ENCODE measurements around the gene FNTB.
A peak's percentile ranks its signal among the peaks of the same experiment; 100 is the strongest.

The FNTB gene

DNA sequence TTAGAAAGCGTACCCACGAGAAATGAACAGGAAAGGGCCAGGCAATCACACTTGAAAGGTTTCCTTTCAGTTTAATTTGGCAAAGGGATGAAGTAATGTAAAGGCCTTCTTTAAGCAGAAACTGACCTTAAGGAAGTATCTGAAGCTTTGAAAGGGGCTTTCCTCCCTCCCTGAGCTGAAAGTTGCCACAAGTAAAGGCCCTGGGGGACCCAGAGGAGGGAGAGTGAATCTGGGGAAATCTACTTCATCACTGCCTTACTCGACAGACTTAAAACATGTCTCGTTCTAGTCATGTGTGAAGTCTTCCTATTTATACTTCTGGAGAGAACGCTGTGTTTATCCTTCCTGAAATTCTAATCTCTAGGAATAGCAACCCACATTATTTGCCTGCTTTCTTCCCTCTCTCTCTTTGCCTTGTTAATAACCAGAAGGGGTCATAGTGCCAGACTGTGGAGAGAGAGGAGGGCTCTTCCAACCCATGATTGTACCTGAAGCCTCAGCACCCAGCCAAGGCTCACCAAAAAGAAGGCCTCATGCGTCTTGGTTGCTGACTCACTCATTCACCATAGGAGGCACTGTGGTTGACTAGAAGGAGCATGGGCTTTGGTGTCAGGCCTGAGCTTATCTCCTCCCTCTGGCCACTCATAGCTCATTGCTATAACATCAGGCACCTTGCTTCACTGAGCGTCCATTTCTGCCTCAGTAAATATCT lies 33.9 kb upstream of the FNTB start:
- DNase-seq (ENCODE audit: low read depth) = no peak

DNA sequence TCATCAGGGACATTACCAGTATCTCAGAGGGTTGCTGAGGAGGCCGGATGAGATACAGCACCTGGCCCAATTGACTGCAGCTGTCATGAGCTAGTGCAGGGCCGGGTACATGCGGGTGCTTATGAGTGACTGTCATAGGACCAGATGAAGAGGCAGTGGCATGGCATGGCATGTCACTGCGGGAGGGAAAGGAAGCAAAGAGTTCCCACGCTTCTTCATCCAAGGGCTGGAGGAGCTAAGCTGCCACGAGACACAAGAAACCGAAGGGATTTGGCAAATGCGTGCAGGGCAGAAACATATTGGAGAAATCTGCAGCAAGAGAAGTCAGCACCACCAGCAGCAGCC lies 33.4 kb upstream of the FNTB start:
- no peak for DNase-seq (ENCODE audit: low read depth)

DNA sequence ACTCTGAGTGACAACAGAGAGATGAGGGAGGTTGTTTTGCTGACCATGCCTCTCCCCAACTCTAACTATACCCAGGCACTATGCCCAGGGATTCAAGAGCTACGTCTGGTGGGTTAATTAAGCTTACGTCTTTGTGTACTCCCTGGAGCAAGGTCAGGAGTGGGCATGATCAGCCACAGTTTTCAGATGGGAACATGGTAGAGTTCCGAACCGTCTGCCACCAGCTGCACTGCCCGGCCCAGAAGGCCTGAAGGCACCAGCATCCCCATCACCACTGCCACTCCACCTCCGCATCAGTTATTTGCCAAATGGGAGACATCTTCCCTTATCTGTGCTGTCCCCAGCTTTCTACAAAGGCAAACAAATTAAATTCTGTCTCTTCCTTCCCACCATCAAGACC lies 33.0 kb upstream of the FNTB start:
- no peak for DNase-seq (ENCODE audit: low read depth)

DNA sequence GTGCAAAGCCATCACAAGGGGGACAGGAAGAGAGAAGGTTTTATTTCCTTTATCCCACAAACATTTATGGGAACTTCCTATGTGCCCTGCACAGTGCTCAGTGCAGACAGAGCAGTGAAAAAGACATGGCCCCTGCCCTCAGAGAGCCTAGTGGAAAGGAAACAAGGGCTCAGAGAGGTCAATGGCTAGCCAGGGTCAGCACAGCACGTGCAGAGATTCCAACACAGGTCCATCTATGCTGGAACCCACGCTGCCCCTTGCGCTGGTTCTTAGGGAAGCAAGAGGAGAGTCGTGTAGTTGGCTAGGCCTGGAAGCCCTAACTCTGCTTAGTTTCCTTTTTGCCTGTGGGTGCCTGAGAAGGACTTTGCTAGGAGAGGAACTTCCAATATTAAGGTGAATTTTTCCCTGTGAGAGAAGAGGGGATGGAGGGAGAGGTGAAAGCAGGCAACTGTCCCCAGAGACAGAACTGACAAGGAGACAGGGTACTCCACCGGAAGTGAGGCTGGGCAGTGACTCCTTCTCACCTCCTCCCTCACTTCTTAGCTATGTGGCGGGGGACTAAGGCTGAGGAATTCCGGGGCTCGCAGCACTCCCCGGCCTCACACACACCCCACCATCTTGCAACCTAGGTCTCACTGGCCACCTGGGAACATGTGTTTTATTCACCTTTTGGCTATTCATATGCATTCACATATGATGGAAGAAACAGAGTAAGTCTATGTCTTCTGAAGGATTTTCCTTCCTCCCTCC lies 32.0 kb upstream of the FNTB start:
- no peak for DNase-seq (ENCODE audit: low read depth)

DNA sequence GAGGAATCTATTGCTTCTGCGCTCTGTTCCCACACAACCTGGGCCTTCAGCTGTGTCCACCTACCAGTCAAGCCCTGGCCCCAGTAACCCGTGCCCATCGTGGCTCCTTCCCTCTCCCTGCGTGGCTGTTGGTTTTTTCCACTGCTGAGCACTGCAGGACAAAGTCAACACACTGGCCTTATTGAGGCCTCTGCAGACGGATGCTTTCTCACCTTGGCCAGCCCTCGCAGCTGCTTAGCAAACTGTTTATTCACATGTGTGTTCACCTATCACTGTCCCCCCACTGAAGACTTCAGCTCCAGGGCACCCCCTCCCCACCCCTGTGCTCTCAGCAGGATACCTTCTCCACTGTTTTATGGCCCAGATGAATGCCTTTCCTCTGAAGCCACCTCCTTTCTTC lies 31.4 kb upstream of the FNTB start:
- no peak for DNase-seq (ENCODE audit: low read depth)

DNA sequence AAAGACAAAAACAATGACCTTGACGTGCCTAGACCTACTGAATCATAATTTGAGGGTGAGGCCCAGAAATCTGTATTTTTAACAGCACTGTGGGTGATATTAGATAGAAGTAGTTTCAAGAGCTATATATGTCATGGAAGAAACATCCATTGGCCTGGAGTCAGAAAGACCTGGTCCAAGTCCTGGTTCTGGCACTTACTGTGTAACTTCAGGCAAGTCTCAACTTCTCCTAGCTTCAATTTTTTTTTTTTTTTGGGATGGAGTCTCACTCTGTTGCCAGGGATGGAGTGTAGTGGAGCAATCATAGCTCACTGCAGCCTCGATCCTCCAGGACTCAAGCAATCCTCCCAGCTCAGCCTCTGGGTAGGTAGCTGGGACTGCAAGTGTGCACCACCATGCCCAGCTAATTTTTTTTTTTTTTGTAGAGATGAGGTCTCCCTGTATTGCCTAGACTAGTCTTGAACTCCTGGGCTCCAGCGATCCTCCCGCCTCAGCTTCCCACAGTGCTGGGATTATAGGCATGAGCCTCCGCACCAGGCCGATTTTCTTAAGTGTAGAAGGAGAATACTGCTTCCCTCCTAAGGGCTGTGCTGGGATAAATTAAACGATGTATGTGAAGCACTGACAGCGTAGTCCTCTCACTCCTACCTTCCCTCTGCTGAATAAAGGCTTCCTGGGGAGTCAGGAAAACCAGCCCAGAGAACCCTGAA lies 29.8 kb upstream of the FNTB start:
- DNase-seq (ENCODE audit: low read depth) = no peak

DNA sequence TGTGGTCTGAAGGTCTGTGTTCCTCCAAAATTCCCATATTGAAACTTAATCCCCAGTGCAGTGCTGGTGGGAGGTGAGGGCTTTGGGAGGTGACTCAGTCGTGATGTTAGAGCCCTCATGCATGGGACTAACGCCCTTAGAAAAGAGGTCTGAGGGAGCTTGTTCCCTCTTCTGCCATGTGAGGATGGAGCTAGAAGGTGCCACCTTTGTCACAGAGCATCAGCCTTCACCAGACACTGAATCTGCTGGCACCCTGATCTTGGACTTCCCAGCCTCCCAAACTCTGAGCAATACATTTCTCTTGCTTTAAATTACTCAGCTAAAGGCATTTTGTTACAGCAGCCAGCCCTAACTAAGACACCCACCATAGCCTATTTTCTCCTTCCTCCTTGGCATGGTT lies 28.5 kb upstream of the FNTB start:
- no peak for DNase-seq (ENCODE audit: low read depth)

DNA sequence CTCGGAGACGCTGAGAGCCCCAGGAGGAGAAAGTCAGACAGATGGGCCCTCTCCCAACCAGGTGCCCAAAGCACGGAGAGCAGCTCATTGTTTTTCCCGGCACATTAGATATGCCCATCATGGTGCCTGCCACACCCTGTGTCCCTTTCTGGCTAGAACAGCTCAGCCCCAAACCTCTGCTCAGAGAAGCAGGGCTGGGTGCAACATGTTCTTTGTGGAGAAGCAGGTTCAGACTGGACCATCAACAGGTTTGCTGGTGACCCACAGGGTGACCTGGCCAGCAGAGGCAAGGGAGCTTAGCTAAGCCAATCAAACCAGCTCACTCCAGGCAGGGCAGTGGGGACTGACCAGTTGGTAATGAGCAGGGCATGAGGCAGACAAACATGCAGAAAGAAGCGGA lies 28.0 kb upstream of the FNTB start:
- DNase-seq (ENCODE audit: low read depth) = no peak

DNA sequence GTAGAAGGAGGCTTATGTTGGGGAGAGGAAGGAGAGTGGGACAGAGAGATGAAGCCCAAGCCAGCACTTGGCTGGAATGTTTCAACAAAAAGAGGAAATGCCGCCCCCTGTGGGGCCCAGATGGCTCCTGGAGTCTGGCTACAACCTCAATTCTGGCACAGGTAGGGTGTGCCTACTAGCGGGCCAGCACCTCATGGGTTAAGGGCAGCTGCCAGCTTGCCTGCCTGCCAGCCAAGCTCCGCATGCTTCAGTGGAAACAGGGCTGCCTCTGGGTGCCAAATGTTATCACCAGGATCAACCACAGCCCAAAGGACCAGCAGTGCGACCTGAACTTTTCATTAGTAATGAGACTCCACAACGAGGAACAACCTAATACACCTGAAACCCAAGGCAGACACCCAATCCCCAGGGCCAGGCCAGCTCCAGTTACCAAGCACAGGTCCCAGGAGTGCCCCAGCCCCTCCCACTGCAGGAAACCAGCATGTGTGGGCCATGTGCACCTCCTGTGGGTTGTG lies 25.9 kb upstream of the FNTB start:
- no peak for DNase-seq (ENCODE audit: low read depth)

DNA sequence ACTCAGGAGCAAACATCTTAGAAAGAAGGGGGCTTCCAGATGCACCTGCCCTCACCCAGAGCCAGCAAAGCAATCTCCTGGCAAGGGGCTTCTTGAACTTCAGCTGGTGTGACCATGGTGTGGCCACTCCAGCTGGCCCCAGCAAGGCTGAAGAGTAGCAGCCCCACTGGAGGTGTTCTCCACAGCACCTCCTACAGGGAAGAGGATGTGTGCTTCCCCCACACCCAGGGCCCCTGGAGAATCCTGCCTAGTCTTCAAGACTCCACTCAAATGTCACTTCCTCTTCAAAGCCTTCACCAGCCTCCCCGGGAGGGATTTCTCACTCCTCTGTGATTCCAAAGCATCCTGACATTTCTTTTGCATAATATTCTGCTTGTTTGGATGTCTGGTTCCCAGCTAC lies 23.1 kb upstream of the FNTB start:
- no peak for DNase-seq (ENCODE audit: low read depth)

DNA sequence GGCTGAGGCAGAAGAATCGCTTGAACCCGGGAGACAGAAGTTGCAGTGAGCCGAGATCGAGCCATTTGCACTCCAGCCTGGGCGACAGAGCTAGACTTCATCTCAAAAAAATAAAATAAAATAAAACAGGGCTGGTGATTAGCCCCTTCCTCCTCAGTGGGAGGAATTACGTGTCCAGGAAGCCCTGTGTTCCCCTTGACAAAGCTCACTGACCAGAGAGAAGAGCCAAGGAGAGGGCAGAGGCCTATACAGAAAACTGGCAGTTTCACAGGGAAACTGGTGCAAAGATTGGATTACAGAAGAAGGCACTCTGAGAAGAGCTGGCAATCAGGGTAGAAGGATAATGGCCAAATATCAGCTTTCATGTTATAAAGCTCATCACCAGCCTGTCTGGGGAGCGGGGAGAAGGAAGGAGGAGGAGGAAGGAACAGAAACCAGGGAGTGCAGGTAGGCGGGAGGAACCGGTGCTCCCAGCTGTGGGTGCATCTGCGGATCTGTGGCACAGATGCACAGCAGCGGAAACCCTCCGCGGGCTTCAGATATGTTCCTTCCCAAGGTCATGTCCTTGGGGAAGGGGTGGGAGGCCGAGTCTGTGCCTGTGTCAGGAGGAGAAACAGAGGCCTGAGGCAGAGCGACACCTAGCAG lies 21.2 kb upstream of the FNTB start:
- DNase-seq (ENCODE audit: low read depth) = no peak

DNA sequence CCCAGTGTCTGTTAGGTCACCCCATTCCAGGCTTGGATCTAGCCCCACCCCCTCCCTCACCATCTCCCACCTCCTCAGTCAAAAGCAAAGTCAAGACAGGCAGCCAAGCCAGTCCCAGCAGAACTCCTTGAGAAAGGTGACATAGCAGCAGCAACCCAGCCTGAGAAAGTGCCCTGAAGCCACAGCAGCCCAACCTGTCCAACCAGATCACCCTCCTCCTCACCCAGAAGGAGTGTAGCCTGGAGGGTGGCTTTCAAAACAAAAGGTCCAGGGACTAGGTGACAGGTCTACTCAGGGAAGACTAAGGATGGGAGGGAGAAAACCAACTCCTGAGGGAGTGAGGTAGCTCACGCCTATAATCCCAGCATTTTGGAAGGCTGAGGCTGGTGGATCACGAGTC lies 19.7 kb upstream of the FNTB start:
- DNase-seq (ENCODE audit: low read depth) = no peak

DNA sequence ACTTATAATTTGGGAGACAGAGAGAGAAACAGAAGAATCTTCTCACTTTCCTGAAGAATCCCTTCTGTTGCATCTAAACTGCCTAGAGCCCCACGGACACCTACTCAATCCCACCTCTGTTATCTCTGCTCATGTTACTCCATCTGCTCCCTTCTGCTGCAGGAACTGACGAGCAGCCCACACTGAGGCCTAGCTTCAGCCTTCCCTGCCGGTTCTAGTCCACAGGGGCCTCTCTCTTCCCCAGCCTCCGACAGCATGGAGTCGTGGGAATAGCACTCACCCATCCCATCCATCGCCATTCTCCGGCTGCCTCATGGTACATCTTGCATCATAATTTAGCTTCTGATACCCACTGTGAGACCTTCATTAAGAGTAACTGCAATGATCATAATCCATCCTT lies 18.5 kb upstream of the FNTB start:
- no peak for DNase-seq (ENCODE audit: low read depth)

DNA sequence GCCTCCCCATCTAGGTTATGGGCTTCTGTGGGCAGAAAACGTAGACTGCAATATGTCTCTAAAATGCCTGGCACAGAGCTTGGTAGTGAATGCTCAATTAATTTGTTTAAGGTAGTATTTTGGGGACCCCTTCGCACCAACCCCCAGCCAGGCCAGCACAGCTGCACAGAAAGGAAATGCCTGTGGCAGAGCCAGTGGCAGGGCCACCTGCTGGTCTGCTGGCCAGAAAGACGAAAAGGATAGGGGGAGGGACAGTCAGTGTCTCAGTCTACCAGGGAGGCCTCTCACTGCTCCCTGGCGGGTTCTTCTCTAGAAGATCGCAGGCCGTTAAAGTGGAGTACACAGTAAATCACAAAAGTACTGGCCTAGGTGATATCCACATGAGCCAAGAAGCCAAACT lies 18.0 kb upstream of the FNTB start:
- DNase-seq (ENCODE audit: low read depth) = no peak

DNA sequence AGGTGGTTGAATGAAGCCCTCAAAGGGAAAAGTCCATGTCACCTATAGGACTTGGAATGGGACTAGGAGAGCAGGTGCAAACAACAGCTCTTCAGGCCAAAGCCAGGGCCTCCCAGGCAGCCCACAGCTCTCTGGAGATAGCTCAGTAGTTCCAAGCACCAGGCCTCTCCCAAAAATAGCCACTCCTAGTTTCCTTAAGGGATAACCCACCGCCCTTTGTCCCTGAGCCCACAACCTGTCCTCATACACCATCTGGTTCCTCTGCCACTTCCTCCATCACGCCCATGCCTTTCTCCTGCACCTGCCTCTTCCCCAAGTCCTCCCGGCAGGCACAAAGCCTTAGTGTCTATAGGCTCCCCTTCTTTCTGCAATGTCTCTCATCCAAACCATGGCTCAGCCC lies 16.7 kb upstream of the FNTB start:
- no peak for DNase-seq (ENCODE audit: low read depth)

DNA sequence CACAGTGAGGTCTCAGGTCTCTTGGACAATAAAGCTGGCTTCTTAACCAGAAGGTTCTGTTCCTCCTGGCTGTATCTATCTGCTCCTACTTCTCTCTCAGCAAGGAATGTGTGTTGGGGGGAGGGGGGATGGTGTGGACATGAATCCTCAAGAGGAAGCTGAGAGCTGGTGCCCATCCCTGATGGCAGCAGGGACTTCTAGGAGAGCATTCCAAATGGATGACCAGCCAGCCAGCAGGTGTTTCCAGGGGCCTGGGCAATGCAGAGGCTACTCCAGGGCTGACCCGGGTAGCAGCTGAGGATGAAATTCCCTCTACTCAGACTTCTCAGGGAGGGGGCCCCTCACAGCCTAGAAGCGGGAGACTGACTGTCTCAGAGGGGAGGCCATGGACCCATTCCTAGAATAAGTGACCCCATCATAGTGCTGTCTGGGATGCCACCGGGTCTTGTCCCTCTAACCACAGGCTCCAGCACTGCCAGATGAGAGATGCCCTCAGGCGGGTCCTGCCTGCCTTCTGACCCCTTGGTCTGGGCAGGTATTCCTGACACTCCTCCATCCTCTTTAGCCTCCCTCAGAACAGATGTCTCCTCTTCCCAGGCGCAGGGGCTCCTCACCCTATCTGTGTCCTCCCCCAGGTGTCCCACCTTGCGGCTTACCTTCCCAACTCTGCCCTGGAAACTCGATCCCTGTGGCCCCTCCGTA lies 15.8 kb upstream of the FNTB start:
- no peak for DNase-seq (ENCODE audit: low read depth)

DNA sequence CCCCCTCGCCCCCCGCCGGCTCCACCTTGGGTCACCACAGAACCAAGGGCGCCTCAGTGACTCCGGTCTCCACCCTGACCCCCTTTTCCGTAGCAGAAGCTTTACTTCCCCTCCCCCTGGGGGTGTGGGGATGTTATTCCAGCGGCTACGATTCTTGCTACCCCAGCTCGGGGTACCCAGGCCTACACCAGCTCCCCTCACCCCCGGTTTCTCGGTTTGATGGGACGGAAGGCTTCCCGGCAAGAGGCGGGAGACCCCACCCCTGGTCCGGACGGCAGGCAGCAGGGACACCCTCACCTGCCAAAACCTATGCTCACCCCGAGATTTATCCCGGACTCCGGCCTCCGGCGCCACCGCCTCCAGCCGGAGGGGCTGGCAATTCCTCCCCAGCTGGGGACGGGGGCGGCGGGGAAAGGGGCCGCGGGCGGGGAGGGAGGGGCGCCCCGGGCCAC lies 15.2 kb upstream of the FNTB start:
- DNase-seq (ENCODE audit: low read depth) = no peak

DNA sequence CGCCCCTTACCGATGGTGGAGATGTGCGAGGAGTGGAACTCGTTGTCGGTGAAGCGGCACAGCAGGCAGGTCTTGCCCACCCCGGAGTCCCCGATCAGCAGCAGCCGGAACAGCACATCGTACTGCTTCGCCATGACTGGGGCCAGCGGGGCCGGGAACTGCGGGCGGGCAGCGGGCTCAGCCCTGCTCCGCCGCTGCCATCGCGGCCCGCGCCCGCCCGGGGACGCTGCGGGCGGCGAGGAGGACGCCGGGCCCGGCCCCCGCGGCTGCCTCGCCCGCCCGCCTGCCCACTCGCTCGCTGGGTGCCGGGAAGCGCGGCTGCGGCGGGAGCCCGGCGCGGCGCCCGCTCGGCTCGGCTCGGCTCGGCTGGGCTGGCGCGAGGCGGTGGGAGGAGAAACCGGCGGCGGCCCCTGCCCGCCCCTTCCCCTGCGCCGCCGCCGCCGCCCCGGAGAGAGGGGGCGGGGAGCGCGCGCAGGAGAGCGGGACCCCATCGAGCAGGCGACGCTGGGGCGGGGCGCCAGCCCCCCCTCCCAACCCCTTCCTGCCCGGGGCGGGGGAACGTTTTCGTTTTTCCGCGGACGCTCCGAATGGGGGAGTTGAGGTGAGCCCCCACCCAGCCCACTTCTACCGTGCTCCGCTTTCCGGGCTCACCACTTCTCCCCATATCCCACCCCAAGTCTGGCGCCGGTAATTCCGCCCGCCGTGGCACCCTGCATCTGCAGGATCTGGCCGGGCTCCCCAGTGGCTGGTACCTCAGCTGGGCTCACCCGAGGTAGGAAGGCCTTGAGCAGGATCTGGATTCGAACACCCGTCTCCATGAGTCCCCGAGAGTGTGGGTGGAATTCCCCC lies 14.5 kb upstream of the FNTB start, which contains the start of gene RAB15:
RAB15 (minus strand) TSS at position 394 of the 849 bp plus-strand sequence; CDS start at position 134, 260 bp downstream.
- DNase-seq (ENCODE audit: low read depth) = peak; percentile 7

DNA sequence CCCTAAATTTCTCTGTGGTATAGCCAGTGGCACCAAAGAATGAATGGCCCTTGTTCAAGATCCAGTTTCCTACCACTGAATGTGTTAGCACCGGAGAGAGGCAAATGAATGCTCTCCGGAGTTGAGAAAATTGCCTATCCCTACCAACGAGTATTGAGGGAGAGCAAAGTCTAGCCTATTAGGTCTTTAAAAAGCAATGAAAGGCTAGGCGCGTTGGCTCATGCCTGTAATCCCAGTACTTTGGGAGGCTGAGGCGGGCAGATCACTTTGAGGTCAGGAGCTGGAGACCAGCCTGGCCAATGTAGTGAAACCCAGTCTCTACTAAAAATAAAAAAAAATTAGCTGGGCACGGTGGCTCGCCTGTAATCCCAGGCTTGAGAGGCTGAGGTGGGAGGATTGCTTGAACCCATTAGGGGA lies 13.7 kb upstream of the FNTB start:
- no peak for DNase-seq (ENCODE audit: low read depth)

DNA sequence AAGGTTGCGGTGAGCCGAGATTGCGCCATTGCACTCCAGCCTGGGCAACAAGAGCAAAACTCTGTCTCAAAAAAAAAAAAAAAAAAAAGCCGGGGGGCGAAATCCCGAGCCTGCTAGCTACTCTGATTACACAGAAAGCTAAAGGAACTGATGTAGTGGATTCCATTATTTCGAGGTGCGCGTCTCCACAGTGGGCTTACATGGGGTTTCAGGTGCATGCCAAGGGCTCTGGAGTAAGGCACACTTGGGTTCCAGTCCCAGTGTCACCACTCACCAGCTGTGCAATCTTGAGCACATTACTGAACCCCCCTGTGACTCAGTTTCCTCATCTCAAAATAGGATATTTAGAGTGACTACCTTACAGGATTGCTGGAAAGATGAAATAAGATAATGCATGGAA lies 12.9 kb upstream of the FNTB start:
- DNase-seq (ENCODE audit: low read depth) = no peak

DNA sequence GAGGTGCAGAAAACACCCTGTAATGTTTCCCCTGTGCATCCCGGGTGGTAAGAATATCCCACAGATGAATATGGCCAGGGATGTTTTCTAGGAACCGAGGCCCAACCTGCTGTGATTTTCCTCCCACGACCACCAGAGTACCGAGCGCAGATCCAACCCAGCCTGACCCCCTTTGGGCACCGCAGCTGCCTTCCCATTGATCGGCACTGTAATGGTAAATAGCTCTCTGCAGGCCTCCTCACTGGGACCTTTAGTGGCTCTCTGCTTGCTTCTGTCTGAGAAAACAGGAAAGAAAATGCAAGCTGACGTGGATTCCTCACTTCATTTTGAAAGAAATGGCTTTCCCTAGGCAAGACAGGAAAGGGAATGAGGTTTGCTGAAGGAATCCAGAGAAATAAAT lies 12.1 kb upstream of the FNTB start:
- DNase-seq (ENCODE audit: low read depth) = no peak

All from activated T-cell treated with anti-CD3 and anti-CD28 coated beads for 24 hours (primary cell).